Parathyroid adenoma (tissue), 2 donors: ENCODE data around the gene GAN.

Source experiments
- H2AFZ ChIP-seq: fragments of 300-600 bp; sonication (generic); one replicate; pipeline ENCODE4 v1.7.0; 2017; ENCODE audit warnings: antibody characterized with exemption, mild to moderate bottlenecking
- H3K27ac ChIP-seq: fragments of 300-600 bp; sonication (generic); one replicate; pipeline ENCODE4 v1.7.0; 2017
- H3K27me3 ChIP-seq: fragments of 300-600 bp; sonication (generic); one replicate; pipeline ENCODE4 v1.7.0; 2017; ENCODE audit warnings: low read length; ENCODE audit not compliant: control insufficient read depth, insufficient read depth
- H3K36me3 ChIP-seq: fragments of 300-600 bp; sonication (generic); one replicate; pipeline ENCODE4 v1.7.0; 2017; ENCODE audit warnings: low read length; ENCODE audit not compliant: control insufficient read depth, insufficient read depth
- H3K4me1 ChIP-seq: fragments of 300-600 bp; sonication (generic); one replicate; pipeline ENCODE4 v1.7.0; 2017; ENCODE audit warnings: control low read depth
- H3K4me2 ChIP-seq: fragments of 300-600 bp; sonication (generic); one replicate; pipeline ENCODE4 v1.7.0; 2017; ENCODE audit warnings: low read length
- H3K4me3 ChIP-seq: fragments of 300-600 bp; sonication (generic); one replicate; pipeline ENCODE4 v1.7.0; 2017; ENCODE audit warnings: low read depth, low read length
- H3K79me2 ChIP-seq: fragments of 300-600 bp; sonication (generic); one replicate; pipeline ENCODE4 v1.7.0; 2017; ENCODE audit warnings: control low read depth
- H3K9ac ChIP-seq: fragments of 300-600 bp; sonication (generic); one replicate; pipeline ENCODE4 v1.7.0; 2017; ENCODE audit warnings: mild to moderate bottlenecking
- H3K9me3 ChIP-seq: fragments of 300-600 bp; sonication (generic); one replicate; pipeline ENCODE4 v1.7.0; 2017; ENCODE audit warnings: low read length; ENCODE audit not compliant: control insufficient read depth
- TF ChIP-seq, protein P1 (sequence below): fragments of 300-600 bp; sonication (generic); IDR thresholded peaks from one replicate; pipeline ENCODE4 v1.7.0; 2017; ENCODE audit warnings: antibody characterized with exemption, mild to moderate bottlenecking
- donor health status: primary hyperparathyroidism.

GAN gene

DNA sequence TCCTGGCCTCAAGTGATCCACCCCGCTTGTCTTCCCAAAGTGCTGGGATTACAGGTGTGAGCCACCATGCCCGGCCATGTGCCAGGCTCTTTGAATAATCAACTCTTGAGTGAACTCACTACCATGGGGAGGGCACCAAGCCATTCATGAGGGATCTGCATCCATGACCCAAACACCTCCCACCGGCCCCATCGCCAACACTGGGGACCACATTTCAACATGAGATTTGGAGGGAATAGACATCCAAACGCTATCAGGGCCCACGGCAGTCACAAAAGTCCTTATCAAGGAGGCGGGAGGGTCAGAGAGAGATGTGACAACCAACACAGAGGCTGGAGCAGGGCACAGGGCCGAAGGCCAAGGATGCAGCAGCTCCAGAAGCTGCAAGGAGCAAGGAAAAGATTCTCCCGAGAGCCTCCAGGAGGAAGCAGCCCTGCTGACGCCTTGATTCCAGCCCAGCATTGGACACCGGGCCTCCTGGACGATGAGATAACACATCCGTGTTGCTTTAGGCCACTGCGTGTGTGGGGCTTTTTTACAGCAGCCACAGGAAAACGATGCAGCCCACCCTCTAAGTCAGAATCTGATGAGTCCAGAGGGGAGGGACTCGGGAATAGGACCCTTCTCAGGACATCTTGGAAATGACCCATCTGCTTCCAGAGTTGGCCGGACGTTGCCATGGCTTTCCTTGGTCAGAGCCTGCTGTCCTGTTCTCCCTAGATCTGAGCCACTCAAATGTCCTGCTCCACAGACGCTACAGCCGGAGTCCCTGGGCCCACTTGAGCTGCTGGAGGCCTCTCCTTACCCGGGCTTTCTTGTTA is 82.5 kb downstream of the GAN start:
- Histone ChIP-seq H3K36me3 (no peaks in the 10 kb centered on the region), H3K27me3 (no peaks in the 10 kb centered on the region), H3K4me2 (no peak overlapping the region), H2AFZ (no peak overlapping the region), H3K9ac (no peak overlapping the region), H3K79me2 (no peaks in the 10 kb centered on the region), H3K4me3 (no peak overlapping the region), H3K4me1 (no peaks in the 10 kb centered on the region), H3K9me3 (no peaks in the 10 kb centered on the region), H3K27ac (no peak overlapping the region)
- TF ChIP-seq, protein P1, sequence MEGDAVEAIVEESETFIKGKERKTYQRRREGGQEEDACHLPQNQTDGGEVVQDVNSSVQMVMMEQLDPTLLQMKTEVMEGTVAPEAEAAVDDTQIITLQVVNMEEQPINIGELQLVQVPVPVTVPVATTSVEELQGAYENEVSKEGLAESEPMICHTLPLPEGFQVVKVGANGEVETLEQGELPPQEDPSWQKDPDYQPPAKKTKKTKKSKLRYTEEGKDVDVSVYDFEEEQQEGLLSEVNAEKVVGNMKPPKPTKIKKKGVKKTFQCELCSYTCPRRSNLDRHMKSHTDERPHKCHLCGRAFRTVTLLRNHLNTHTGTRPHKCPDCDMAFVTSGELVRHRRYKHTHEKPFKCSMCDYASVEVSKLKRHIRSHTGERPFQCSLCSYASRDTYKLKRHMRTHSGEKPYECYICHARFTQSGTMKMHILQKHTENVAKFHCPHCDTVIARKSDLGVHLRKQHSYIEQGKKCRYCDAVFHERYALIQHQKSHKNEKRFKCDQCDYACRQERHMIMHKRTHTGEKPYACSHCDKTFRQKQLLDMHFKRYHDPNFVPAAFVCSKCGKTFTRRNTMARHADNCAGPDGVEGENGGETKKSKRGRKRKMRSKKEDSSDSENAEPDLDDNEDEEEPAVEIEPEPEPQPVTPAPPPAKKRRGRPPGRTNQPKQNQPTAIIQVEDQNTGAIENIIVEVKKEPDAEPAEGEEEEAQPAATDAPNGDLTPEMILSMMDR: no peak

DNA sequence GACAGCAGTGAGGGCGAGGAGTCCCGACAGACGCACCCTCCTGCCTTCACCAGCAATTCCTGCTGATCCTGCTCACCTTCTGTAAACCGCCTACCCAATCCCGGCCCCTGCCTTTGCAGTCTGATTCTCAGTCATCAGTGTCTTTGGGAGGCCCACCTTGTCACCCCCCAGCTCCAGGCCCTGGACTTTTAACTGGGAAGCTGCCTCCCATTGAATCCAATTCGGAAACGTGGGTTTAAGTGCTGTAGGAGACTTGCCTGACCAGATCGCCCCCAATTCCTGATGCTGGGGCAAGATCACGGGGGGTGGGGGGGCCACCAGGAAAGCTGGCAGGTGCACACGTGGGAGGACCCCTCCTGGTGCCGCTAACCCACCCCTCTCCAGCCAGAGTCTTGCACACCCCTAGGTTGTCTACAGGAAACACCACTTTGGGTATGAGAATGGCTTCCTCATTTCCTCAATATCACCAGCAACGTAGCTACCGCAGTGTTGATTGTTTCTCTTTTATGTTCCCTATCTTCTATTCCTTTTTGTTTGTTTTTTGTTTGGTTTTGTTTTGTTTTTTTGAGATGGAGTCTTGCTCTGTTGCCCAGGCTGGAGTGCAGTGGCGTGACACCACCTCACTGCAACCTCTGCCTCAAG is 83.2 kb downstream of the GAN start:
- Histone ChIP-seq H3K4me2 (no peak overlapping the region), H3K4me3 (no peak overlapping the region), H3K27me3 (no peaks in the 10 kb centered on the region), H3K27ac (no peak overlapping the region), H3K9ac (no peak overlapping the region), H2AFZ (no peak overlapping the region), H3K79me2 (no peaks in the 10 kb centered on the region), H3K9me3 (no peaks in the 10 kb centered on the region), H3K36me3 (no peaks in the 10 kb centered on the region), H3K4me1 (no peaks in the 10 kb centered on the region)
- TF ChIP-seq, protein P1: no peak

DNA sequence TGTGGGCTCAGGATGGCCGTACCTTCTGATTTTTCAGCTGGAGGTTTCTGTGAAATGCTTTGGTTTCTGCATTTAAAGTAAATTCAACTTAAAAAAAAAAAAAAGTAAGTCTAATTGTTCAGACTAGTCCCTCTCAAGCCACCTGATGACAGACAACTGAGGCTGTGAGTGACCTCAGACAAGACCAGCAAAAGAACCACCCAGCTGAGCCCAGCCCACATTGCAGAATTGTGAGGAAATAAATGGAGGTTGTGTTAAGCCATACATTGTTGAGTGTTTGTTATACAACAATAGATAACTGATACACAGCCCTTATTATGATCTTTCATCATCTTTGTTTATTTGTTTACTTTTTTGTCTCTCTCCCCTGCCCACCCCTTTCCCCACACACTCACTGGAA is 85.1 kb downstream of the GAN start:
- H3K4me2 ChIP-seq: no peak overlapping the region
- H3K9me3 ChIP-seq: no peaks in the 10 kb centered on the region
- no peaks in the 10 kb centered on the region for H3K79me2 ChIP-seq
- no peaks in the 10 kb centered on the region for H3K36me3 ChIP-seq
- no peaks in the 10 kb centered on the region for H3K4me1 ChIP-seq
- H3K27ac ChIP-seq: no peak overlapping the region
- no peaks in the 10 kb centered on the region for H3K27me3 ChIP-seq
- TF ChIP-seq, protein P1: no peak
- H3K4me3 ChIP-seq: no peak overlapping the region
- H3K9ac ChIP-seq: no peak overlapping the region
- H2AFZ ChIP-seq: no peak overlapping the region

DNA sequence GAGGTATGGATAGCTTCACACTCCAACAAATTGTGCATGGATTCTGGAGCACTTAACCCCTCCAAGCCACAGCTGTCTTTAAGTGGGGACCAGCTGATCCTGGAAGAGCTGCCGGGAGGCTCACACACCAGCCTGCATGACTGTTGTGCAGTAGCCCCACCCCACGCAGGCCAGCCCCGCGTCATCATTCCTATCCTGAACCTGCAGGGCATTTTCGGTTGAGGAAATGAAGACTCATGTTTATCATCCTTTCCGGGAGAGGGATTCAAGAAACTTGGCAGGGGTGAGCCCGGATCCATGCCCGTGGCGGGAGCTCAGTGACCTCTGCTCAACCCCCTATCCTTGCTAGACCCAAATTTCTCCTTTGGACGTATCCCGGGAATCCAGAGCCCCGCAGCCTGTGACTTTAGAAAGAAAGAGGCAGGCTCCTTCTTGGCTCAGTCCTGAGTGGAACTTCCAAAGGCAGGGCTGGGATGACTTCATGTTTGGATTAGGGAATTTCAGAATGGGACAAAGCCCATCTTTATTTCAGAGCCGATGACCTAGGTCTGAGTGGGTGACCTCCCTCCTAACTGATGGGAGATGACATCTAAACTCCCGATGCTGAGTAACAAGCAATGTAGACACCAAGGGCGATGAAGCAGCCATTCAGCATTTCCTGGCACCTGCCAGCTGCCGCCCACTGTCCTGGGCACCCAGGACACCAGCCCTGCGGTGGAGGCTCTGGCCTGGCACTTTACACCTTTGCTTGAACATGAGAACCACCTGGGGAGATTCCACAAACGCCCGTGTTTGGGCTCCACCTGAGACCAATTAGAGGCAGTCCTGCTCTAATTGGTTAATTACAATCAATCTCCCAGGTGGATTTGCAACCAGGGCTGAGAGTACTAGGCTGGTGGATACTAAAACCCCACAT is 86.5 kb downstream of the GAN start:
- Histone ChIP-seq H3K4me2 (no peak overlapping the region), H3K4me3 (no peak overlapping the region), H3K9me3 (no peaks in the 10 kb centered on the region), H3K36me3 (no peaks in the 10 kb centered on the region), H3K79me2 (no peaks in the 10 kb centered on the region), H3K27ac (peak overlapping the region; percentile 39), H3K4me1 (no peaks in the 10 kb centered on the region), H3K27me3 (no peaks in the 10 kb centered on the region), H3K9ac (no peak overlapping the region), H2AFZ (no peak overlapping the region)
- TF ChIP-seq, protein P1: no peak
